NCI-H146 treated with DMSO at 0.1 percent for 48 hours (cell line): Measurements from ENCODE around the gene ANGPTL4.
"Not testable (repeated sequence)": the region's sequence is repeated elsewhere in the genome, so short reads cannot be mapped to it uniquely, and the experiment has no call there.

Source experiments
- DNase-seq: peaks from one replicate; lab custom pipeline; 2025; ENCODE audit not compliant: unreplicated experiment; lab: John Stamatoyannopoulos, UW

ANGPTL4 gene

DNA sequence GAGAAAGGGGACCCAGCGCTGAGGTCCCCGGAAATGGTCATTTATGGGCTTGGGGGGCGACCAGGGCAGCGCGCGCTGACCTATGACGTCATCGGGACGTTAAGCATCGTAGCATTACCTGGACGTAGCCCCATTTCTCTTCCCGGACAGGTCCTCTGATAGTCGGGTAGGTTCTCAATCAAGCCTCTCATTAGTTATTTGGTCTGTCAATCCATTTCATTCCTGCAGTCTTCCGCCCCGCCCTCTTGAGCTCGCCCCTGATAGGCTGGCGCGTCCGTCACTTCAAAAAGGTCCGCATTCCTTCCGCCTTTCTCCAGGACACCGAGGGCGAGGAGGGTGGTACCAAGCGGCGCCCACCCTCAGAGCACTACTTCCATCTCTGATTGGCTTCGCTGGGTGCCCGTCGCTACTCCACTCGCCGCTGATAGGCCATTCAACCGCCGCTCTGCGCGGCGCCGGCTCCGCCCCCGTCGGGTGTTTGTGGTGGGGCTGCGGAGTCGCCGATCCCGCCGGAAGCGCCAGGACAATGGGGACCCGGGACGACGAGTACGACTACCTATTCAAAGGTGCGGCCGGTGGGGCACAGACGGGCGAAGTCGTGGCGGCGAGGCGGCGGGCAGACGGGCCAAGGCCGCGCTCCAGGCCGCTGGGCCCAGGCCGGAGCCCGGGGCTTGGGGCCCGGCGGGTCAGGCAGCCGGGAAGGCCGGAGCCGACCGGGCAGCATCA lies 26.1 kb downstream of the ANGPTL4 start, which contains the start of gene RAB11B:
TSS of gene RAB11B (plus strand) at position 470 of the 726 bp plus-strand sequence. CDS start at position 527, 57 bp downstream.
- peak; percentile 97 for DNase-seq

DNA sequence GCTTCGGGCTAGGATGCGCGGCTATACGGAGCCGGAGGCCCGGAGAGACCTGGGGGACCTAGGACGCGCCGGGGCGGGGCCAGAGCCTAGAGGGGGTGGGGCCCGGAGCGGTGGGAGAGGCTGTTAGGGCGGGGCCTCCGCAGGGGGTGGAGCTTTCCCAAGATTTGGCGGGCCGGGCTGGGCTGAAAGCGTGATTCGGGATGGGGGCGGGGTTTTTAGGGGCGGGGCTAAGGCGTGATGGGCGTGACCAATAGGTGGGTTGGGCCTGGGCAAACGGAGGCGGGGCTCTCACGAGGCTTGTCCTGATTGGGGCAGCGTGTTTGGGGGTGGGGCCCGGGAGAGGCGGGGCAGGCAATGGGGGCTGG lies 26.6 kb downstream of the ANGPTL4 start:
- DNase-seq = peak; percentile 42

DNA sequence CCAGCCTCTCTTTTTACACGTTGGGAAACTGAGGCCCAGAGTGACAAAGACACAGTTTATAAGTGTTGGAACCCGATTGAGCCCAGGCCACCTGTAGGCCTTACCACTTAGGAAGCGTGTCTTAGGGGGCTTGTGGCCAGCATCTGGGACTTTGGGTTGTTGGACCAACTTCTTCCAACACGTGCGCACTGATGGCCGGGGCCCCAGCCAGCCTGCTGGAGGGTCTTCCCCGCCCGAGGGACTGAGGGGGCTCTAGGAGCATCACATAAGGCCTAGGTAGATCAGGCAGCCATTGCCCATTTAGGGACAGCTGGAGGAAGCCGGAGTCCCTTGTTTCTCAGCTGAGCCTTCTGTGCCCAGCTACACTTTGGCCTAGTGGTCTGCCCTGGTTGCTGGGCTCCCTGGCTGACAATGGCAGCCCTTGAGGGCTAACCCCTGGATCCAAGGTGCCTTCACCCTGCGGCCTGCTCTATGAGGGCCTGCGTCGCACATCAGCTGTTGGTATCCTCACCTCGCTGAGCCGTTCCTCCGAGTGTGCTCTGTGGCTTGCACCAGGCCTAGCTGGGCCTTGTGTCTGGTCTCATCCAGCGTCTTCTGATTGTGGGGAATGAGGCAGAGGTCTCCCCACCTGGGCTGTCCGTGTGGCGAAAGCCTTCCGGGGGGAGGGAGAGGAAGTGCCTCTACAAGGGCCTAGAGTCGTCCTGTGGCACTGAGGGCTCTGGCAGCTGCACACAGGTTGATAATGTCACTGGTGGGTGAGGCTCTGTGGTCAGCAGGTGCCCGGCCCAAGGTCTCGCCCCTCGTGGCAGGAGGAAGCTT lies 27.5 kb downstream of the ANGPTL4 start:
- DNase-seq = no peak

DNA sequence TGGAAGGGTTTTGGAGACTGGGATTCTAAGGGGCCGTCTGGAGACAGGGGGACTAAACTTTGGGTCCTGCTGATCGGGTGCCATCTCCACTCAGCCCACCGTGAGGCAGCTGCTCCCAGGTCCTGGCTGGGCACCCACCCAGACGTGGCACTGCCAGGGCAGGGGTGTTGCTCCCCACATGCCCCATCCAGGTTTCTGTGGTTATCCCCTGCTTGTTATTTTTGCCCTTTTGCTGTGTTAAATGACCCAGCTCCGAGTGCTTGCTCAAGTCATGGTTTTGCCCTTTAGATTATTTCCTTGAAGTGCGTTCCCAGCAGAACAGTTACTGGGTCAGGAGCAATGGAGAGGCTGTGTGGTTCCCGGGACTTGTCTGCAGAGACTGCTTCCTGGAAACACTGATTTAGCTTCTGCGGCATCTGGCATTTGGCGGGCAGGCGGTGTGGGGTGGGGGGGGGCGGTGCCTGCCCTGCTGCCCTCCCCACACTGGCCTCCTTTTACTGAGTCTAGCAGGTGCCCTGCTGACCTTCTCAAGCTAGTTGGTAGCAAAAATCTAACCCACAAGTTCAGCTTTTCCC lies 28.1 kb downstream of the ANGPTL4 start:
- no peak for DNase-seq

DNA sequence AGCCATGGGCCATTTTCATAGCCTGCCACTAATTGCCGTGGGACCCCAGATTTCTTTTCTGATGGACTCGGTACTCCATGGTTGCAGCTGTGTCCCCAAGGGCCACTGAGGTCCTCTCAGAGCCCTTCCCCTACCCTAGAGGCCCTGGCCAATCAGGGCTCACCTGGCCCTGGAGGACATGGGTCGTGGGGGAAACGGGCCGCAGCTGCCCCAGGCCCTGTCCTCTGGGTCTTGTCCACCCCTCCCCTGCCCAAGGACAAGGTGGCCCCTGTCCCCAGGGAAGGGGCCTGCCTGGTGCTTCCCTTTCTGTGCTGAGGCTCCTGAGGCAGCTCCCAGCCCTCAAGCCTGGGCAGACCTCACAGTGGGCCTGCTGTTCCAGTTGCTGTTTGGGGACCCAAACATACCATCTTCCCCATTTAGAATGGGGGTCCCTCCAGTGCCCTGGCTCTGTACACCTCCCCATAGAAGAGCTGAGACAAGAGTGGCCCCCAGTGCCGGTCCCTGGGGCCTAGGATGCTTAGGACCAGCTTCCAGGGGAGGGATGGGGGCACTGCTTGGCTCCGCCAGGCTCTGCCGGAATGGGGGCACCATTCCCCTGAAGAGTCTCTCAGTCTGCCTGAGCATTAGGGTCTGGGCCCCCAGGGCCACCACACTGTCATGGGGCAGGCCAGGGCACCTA lies 29.4 kb downstream of the ANGPTL4 start:
- no peak for DNase-seq

DNA sequence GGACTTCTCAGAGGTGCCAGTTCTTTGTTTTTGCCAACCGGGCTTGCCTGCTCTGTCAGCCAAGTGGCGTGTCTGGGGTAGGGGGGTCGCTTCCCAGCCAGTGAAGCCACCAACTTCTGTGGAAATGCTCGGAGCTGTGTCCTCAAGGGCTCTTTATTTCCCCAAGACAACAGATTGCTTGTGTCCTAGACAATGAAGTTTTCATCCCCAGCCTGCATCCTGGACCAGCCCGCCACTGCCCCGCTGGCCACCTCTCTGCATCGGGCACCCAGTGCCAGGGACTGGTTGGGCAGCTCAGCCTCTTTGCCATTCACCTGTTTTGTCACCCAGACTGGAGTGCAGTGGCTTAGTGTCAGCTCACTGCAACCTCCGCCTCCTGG lies 29.9 kb downstream of the ANGPTL4 start:
- no peak for DNase-seq

DNA sequence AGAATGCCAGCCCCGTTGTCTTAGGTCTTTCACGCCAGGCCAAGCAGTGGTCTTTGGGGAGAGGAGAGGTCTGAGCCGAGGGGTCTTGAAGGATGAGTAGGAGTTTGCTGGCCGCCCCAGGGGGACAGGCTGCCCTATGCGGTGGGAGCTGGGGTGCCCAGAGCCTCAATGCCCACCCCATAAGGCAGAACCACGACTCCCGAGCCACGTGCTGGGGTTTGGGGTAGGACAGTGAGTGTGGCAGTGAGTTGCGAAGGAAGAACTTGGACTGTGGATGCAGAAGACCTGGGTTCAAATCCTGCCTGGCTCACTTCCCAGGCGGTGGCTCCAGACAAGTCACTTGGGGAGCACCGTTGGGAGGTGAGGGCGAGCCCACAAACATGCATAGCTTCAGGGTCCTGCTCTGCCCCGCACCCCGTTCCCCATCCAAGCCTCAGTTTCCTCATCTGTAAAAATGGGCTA lies 31.7 kb downstream of the ANGPTL4 start:
- DNase-seq = no peak

DNA sequence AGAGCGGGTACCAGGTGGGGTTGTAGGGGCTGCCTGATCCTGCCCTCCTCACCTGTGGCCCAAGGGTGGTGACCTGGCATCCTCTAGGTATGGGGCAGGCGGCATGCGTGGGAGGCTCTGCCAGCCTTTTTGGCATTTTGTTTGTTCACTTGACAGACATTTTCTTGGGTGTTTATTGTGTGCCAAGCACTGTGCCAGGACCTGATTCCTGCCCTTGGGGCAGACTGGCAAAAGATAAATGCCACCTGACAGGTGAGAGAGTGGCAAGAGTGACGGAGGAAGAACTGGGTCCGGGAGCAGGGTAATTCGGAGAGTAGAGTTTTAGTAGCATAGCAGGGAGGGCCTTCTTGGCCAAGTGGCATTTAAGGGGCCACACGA lies 32.2 kb downstream of the ANGPTL4 start:
- DNase-seq = no peak

DNA sequence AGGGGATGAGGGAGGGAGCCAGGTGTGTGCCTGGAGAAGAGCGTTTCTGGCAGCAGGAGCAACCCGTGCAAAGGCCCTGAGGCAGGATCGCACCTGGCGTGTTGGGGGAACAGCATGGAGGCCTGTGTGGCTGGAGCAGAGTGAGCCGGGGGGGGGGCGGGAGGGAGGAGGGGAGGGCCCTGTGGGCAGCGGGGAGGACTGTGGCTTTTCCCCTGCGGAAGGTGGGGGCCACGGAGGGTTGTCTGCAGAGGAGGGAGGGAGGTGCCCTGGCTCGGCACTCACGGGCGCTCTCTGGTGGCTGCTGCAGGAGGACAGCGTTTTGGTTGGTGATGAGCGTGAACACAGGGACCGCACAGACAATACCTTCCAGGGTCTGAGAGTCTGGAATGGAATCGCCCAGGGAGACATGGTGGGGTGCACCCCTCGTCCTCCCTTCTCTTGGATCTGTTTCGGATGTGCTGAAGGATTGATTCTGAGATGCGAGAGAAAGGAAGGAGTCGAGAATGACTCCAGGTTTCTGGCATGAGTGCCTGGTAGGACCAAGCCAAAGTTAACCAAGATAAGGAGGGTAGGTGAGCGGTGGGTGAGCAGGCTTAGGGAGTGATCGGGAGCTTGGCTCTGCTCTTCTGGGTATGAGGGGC lies 32.7 kb downstream of the ANGPTL4 start:
- DNase-seq = no peak

DNA sequence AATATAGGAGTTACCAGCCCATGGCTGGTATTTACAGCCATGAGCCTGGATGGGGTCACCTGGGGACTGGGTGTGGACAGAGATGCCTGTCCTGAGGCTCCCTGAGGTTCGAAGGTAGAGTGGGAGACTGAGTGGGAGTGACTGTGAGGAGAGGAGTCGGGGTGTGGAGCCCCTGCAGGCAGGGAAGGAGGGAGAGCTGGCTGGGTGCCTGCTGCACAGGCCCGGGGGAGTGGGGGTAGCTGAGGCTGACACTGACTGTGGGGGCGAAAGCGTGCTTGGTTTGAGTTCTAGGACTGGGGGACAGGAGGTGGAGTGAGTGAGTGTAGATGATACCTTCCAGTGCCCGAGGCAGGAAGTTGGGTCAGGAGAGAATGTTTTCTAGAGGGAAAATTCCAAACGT lies 33.3 kb downstream of the ANGPTL4 start:
- DNase-seq = no peak

DNA sequence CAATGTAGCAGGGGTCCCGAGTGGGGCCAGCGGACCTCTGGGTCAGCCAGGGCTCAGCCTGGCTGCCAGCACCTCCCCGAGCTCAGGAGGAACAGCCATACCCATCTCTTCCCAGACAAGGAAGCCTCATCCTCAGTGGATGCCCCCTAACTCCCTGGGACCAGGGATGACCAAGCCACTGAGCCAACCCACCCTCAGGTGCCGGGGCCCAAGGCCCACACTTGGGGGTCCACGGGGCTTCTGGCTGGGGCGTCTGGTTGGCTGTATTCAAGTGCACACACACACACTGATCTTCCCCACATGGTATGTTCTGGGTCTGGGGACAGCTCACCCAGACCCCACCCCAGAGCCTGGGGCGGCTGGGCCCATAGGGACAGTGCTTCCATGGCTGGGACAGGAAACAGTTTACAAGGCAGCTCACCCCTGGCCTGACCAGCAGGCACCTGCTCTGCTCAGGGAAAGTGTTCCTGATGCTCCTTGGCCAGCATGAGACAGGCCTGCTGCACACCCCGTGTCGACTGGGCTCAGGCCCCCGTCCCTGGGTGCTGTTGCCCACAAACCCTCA lies 33.9 kb downstream of the ANGPTL4 start:
- DNase-seq = no peak

DNA sequence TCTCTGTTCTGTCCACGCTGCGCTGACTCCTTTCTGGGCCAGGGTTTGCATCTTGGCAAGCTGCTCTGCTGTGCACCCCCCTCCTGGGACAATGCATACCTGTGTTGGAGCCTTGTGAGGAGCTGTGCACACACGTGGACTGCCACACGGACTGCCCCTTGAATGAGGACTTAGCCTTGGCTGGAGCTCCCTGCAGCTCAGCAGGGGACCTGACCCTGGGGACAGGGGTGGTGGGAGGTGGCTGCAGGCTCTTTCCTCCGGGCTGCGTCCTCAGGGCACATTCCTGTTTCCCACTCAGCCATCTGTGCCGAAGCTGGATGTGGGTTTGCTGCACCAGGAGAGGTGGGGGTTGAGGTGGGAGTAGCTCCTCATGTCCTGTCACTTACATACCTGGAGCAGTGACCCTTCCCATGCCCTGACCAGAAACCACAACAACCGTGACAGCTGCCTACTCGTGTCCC lies 34.4 kb downstream of the ANGPTL4 start:
- no peak for DNase-seq

DNA sequence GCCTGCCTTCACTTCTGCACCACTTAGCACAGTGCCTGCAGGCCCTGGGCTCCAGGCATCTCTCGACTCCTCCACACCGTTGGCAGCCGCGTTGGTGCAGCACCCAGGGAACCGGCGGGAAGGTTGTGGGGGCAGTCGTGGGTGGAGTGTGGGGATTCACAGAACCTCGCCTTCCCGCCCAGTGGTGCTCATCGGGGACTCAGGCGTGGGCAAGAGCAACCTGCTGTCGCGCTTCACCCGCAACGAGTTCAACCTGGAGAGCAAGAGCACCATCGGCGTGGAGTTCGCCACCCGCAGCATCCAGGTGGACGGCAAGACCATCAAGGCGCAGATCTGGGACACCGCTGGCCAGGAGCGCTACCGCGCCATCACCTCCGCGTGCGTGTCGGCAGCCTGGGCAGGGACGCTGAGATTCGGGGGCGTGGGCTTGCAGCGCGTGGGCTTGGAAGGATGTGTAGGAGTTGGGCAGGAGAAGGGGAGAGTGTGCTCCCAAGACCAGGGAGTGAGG lies 35.8 kb downstream of the ANGPTL4 start:
- DNase-seq = no peak

DNA sequence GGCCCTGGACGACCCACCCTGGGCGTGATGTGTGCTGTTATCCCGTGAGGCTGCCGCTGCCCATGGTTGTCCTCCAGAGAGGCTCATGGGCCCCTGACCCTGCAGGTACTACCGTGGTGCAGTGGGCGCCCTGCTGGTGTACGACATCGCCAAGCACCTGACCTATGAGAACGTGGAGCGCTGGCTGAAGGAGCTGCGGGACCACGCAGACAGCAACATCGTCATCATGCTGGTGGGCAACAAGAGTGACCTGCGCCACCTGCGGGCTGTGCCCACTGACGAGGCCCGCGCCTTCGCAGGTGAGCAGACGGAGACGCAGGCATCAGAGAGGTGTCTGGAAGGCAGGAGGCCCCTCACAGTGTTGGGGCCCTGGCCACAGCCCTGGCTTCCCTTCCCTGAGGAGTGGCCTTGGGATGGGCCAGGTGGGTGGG lies 38.0 kb downstream of the ANGPTL4 start:
- DNase-seq = no peak

DNA sequence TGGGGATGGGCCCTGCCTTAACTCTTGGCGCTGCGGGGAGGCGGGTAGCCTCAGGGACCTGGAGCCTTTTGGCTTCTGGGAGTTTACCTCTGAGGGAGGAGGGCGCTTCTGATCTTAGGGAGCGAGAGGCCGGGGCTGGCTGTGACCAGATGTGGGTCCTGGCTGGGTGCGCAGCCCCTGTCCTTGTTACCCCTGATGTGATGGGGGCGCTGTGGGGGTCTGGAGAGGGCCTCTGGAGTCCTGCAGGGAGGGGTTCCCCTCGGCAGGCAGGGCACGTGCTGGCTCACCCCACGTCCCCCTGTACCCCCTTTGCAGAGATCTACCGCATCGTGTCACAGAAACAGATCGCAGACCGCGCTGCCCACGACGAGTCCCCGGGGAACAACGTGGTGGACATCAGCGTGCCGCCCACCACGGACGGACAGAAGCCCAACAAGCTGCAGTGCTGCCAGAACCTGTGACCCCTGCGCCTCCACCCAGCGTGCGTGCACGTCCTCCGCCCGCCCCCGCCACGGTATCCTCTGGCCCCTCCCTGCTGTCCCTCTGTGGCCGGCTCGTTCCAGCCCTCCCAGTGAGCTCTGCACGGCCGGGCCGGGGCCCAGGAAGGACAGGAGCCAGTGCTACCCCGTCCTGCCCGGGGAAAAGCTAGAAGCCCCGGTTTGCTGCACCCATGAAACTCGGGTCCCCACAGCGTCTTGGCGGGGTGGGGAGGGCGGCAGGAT lies 39.3 kb downstream of the ANGPTL4 start:
- no peak for DNase-seq

DNA sequence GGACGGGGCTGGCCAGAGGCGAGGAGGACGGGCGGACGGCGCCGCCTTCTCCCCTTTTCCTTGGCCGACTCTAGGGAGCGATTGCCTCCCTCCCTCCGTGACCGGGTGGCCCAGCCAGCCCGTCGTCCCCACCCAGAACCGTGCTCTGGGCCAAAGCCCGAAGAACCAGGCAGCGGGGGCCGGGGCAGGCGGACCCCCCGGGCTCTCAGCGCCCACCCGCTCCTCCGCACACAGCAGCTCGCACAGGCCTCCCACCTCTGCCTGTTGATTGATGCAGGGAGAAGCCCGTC lies 39.8 kb downstream of the ANGPTL4 start:
- no peak for DNase-seq

DNA sequence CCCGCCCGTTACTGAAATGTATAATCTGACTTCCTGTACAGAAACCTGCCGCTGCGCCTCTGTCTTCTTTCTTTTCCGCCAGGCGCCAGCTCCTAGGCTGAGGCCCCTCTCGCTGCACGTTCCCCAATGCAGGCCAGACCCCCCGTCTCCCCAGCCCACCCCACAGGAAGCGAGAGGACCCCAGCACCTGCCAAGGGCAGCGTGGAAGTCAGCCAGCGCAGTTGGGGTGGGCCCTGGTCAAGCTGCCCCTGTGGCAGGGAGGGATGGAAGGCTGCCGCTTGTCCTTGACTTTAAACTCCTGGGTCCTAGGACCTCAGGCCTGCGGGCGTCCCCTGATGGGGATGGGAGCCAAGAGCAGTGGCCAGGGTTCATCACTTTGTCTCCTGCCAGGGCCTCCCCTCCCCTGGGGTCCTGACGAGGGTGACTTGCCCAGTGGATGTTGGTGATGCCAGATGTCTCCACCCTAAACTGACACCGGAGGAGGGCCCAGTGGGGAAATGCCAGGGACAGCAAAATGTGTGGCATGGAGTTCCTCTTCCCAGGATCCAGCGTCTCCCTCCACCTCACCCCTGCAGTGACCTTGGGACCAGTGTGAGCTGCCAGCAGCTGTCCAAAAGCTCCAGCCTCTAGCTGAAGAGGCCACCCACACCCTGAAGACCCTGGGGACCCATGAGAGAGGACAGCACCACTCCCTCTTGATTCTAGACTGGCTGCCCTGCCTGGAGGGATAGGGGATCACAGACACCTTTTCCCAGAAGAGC lies 40.6 kb downstream of the ANGPTL4 start:
- no peak for DNase-seq

DNA sequence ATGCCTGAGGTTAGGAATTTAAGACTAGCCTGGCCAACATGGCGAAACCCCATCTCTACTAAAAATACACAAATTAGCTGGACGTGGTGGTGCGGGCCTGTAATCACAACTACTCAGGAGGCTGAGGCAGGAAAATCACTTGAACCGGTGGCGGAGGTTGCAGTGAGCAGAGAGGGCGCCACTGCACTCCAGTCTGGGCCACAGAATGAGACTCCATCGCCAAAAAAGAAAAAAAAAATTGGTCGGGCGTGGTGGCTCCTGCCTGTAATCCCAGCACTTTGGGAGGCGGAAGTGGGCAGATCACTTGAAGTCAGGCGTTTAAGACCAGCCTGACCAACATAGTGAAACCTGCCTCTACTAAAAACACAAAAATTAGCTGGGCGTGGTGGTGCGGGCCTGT lies 46.8 kb downstream of the ANGPTL4 start:
- not testable (repeated sequence) for DNase-seq
